ENCODE data around the gene IRF5.

The IRF5 gene

DNA sequence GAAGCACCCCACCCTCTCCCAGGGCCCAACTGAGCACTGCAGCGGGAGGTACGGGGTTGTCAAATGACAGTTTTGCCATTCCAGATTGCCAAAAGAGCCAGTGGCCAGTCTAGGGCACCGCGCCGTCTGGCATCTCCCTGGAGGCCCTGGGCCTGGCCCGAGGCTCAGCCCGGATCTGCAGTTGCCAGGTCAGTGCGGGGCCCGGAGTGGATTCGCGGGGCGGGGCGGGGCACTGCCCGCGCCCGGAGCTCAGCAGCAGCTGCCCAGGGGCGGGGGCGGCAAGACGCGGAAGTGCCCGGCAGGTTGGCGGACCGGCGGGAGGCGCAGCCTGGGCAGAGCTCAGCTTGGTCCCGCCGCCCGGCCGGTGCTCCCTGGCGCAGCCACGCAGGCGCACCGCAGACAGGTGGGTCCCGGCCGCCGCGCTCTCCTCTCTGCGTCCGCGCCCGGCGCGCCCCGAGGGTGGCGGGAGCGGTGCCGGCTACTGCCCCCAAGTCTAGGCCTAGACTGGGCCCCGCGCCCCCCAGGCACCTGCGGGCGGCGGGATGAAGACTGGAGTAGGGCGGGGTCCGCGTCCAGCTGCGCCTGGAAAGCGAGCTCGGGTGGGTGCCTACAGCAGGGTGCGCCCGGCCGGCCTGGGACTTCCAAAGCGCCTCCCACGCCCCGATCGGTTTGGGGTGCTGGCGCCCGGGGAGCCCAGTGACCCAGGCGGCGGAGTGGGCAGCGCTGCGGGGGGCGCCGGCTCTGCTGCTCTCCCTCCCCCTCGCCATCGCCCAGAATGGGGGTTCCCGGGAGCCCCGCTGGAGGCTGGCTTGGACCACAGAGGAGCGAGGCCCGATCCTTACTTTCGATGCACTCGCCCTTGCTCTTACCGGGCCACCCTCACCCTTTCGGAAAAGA, at the start of gene IRF5:
TSS of gene IRF5 (plus strand) at position 281 of the 897 bp plus-strand sequence. CDS start 4,155 bp downstream, outside the sequence.
- DNase-seq, result peak; percentile 22 to 49

DNA sequence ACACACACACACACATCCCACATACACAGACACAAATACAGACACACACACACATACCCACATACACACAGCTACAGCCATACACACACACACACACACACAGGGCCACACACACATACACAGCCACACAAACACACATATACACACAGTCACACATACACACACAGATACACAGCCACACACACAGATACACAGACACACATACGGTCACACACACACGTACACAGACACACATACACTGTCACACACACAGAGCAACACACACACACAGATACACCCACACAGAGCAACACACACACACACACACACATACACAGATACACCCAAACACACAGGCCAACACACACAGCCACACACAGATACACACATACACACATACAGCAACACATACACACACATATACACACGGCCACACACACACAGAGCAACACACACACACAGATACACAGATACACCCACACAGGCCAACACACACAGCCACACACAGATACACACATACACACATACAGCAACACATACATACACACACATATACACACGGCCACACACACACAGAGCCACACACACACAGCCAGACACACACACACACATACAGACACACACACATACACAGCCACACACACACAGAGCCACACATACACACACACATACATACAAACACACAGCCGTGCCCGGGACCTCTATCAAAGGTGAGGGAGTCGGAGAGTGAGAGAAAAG, 49.5 kb upstream of the IRF5 start:
- no peak for DNase-seq

DNA sequence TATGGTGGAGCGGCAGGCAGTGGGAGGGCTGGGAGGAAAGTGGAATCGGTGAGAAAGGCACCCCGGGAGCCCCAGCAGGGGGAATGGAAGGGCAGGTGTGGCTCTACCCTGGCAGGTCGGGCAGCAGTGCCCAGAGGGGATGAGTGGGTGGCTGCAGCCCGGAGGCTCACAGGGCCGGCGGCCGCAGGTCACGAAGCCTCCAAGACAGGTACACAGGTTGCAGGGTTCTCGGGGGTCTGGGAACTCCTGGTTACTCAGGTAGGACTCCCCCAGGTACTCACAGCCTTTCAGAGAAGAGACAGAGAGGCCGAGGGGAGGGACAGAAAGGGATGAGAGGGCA, 49.0 kb upstream of the IRF5 start:
- DNase-seq, result no peak

DNA sequence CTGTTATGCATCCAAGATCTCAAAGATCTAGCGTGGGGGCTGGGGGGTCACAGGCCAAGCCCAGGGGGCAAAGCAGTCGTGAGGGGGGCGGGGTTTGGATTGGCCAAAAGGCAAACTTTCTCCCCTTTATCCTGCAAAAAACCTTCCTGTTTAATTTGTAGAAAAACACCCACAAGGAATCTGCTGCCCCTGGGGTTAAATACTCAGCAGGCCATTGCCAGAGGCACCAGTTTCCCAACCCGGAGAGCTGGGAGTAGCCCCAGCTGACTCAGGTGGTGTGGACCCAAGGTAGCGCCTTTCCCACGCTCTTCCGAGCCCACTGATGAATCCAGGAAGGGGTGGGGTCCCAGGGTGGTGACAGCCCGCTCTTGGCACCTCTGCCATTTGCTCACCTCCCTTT, 48.6 kb upstream of the IRF5 start:
- no peak for DNase-seq

DNA sequence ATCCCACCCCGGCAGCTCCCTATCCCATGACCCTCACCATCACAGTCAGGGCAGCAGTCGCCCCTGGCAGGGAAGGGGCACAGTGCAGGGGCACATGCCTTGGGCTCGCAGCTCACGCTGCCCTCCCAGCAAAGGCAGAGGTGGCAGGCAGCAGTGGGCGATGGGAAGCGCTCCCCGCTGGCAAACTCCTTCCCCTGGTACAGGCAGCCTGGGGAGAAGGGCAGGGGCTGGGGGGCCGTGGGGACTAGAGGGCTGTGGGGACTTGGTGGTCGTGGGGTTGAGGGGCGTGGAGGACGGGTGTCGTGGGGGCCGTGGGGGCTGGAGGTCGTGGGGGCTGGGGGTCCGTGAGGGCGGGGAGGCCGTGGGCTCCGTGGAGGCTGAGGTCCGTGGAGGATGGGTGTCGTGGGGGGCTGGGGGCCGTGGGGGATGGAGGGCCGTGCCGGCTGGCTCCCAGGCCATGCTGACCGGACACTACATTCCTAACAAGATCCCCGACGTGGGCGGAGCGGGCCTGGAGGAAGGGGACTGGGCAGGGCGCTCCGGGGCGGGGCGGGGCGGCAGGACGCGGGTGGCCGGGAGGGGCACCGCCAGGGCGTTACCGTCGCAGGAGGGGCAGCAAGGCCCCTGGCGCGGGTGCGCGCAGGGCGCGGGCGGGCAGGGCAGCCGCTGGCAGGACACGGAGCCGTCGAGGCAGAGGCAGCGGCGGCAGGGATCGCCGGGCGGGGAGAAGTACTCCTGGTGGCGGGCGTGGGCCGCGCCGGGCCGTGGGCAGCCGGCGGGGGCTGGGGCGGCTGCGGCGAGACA, 47.2 kb upstream of the IRF5 start:
- no peak for DNase-seq

- DNase-seq, result no peak
Measured at GRCh38 chr7:128891110-128891941, 46.4 kb upstream of the IRF5 start.

DNA sequence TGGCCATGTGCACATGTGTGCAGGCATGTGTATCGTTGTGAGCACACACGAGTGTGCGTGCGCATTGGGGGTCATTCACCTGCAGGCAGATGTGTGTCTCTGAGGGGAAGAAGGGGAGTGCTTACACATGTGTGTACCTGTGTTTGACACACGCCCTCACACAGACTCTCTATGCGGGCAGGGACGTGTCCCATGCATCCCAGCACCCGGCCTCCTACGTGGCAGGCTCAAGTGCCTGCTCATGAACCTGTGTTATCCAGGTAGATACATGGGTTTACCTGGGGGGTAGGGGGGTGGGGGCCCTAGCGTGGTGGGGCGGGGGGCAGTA, 45.8 kb upstream of the IRF5 start:
- no peak for DNase-seq

GRCh38 chr7:128892521-128893250, 45.0 kb upstream of the IRF5 start:
- DNase-seq, result no peak

GRCh38 chr7:128893251-128894100, 44.3 kb upstream of the IRF5 start:
- no peak for DNase-seq

GRCh38 chr7:128894101-128894440, 43.7 kb upstream of the IRF5 start:
- no peak for DNase-seq

DNA sequence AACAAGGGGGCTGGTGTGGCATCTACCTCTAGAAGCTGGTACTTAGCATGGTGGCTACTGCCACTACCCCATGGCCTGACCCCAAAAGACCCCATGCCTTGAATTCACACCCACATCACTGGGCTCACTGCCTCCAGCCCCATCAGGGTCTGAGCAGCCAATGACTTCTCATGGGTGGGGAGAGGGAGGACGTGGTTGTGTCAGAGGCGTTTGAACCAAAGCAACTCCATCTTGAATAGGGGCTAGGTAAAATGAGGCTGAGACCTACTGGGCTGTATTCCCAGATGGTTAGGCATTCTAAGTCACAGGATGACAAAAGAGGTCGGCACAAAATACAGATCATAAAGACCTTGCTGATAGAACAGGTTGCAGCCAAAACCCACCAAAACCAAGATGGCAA, 42.4 kb upstream of the IRF5 start:
- DNase-seq, result no peak

GRCh38 chr7:128899392-128899791, 38.3 kb upstream of the IRF5 start:
- no peak for DNase-seq

GRCh38 chr7:128900237-128900636, 37.5 kb upstream of the IRF5 start:
- DNase-seq, result no peak

- DNase-seq, result no peak
Measured at GRCh38 chr7:128902761-128903585, 34.8 kb upstream of the IRF5 start.

GRCh38 chr7:128903621-128904361, 33.9 kb upstream of the IRF5 start:
- no peak for DNase-seq

GRCh38 chr7:128904381-128905197, 33.1 kb upstream of the IRF5 start:
- DNase-seq, result peak; percentile 44 to 74

- no peak for DNase-seq
Measured at GRCh38 chr7:128906001-128906765, 31.5 kb upstream of the IRF5 start.
